Measurements from ENCODE around the gene FYCO1.

DNA sequence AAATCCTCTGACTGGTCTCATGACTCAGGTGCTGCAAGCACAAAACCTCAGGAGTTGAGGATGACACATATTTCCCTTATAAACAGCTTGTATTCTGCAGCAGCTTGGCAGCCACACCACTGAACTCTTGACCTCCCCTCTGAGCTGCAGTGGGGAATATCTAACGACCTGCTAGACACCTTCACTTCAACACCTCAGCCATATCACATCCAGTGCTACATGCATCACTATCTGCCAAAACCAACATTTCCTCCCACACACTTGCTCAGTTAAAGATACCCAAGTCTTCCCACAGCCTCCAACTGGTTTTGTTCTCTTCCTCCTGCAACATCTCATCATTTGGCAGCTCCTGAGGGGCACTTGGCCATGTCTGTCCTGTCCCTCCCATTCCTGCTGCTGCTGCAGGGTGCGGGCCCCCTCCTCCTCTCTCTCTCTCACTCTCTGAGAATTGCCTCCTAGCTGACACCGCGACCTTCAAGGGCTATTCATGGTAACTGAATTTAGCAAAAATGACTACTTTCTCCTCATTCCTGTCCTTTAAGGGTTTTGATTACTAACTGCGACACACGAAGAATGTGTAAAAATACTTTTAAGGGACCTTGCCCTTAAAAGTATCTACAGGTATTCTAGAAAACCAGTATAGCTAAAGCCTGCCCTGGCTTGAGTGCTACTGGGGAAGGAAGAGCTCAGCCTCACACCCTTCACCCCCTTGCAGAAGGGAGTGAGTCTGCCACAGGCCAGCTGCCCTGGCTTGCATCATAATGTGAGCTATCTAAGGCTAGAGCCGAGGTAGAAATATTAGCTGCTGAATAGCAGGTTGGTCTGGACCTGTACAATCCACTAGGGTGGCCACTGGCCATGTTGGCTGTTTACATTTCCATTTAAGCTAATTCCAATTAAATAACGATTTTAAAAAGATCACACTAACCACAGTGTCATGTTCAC, 114.3 kb downstream of the FYCO1 start:
- TF ChIP-seq POLR2A (IDR thresholded peaks at IDR 0.05; ENCODE audit: low read length) (no peak), GATA1 (IDR thresholded peaks at IDR 0.05; ENCODE audit: low read depth, low read length) (no peak)

Measured in erythroblast (primary cell).